OCI-LY1 (cell line): ENCODE data around the gene SERTAD3.

Experiments used
- EZH2 ChIP-seq: fragments of 200-600 bp; sonication (generic), shearing (Covaris generic); IDR thresholded peaks from 2 replicates; pipeline ENCODE4 v1.8.0; 2017; ENCODE audit warnings: borderline replicate concordance, mixed run types, mild to moderate bottlenecking, antibody characterized with exemption, low read length, moderate library complexity, mixed read lengths
- TF ChIP-seq, protein P1 (sequence below): fragments of 200-600 bp; sonication (generic), shearing (Covaris generic); IDR thresholded peaks from 2 replicates; pipeline ENCODE4 v1.5.1; 2017; ENCODE audit warnings: mild to moderate bottlenecking, antibody characterized with exemption, low read length, moderate library complexity, mixed read lengths

DNA sequence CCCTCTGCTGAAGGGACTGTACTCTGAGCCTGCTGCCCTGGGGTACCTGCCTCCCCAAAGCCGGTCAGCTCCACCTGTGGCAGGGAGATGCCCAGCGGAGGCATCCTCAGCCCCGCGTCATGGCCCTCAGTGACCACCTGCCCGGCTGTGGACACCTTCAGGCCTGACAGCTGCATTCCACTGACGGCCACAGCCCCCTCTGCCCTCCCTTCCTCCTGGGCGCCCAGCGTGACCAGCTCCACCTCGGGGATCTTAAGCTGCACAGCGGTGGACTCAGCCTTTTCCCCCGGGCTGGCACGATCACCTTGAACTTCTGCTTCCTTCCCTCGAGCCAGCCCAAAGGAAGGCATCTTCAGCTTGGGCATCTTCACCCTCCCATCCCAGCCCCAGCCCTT, 49.3 kb downstream of the SERTAD3 start:
- TF ChIP-seq, protein P1, sequence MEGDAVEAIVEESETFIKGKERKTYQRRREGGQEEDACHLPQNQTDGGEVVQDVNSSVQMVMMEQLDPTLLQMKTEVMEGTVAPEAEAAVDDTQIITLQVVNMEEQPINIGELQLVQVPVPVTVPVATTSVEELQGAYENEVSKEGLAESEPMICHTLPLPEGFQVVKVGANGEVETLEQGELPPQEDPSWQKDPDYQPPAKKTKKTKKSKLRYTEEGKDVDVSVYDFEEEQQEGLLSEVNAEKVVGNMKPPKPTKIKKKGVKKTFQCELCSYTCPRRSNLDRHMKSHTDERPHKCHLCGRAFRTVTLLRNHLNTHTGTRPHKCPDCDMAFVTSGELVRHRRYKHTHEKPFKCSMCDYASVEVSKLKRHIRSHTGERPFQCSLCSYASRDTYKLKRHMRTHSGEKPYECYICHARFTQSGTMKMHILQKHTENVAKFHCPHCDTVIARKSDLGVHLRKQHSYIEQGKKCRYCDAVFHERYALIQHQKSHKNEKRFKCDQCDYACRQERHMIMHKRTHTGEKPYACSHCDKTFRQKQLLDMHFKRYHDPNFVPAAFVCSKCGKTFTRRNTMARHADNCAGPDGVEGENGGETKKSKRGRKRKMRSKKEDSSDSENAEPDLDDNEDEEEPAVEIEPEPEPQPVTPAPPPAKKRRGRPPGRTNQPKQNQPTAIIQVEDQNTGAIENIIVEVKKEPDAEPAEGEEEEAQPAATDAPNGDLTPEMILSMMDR: no peak
- TF ChIP-seq EZH2: no peak
